Measurements from ENCODE around the gene ACADS. TPM values are rescaled to one million over a fixed set of nuclear protein-coding genes. Genes with fewer than 3 reads are reported as not detected.

The ACADS gene
- total RNA-seq, 4 donors from 2014 or later, result 57.4 to 147 (median 97.9) TPM

- no peak for DNase-seq (ENCODE audit: low spot score)
- no peak for TF ChIP-seq CTCF (IDR thresholded peaks at IDR 0.05)
- peak; percentile 59 for ATAC-seq (ENCODE audit: low FRiP score)
Observed at GRCh38 chr12:120710805-120711296, 14.8 kb upstream of the ACADS start.

GRCh38 chr12:120711411-120711810 lies 14.2 kb upstream of the ACADS start:
- ATAC-seq (ENCODE audit: low FRiP score), result no peak
- TF ChIP-seq CTCF (IDR thresholded peaks at IDR 0.05), result no peak

GRCh38 chr12:120712610-120713009 lies 13.0 kb upstream of the ACADS start:
- DNase-seq (ENCODE audit: low spot score), result no peak
- ATAC-seq (ENCODE audit: low FRiP score), result no peak
- TF ChIP-seq CTCF (IDR thresholded peaks at IDR 0.05), result no peak

More at GRCh38 chr12:120711411-120711810, 14.2 kb upstream of the ACADS start:
- DNase-seq (ENCODE audit: low spot score), result no peak

- ATAC-seq (ENCODE audit: low FRiP score) (no peak), DNase-seq (ENCODE audit: low spot score) (no peak)
- TF ChIP-seq CTCF (IDR thresholded peaks at IDR 0.05), result peak in 2 of 3 donors; percentile 15 to 43
Observed at GRCh38 chr12:120713861-120714482, 11.7 kb upstream of the ACADS start.

- ATAC-seq (ENCODE audit: low FRiP score) (no peak), DNase-seq (ENCODE audit: low spot score) (no peak)
- no peak for TF ChIP-seq CTCF (IDR thresholded peaks at IDR 0.05)
Observed at GRCh38 chr12:120718055-120718454, 7.6 kb upstream of the ACADS start.

GRCh38 chr12:120719072-120719471 lies 6.6 kb upstream of the ACADS start:
- TF ChIP-seq CTCF (IDR thresholded peaks at IDR 0.05), result no peak
- no peak for ATAC-seq (ENCODE audit: low FRiP score)

More at GRCh38 chr12:120719072-120719471, 6.6 kb upstream of the ACADS start:
- no peak for DNase-seq (ENCODE audit: low spot score)
